ENCODE measurements around the gene ST3GAL4. TPM values are rescaled to one million over a fixed set of nuclear protein-coding genes. Genes with fewer than 3 reads are reported as not detected.
"Not testable (repeated sequence)": the region's sequence is repeated elsewhere in the genome, so short reads cannot be mapped to it uniquely, and the experiment has no call there.

The ST3GAL4 gene
- 20.4 TPM for polyA plus RNA-seq
- long read RNA-seq, donor 1: 0 reads
- long read RNA-seq, donor 2: 0 reads
- long read RNA-seq, donor 3: 0 reads
- long read RNA-seq, donor 4: 0 reads
- long read RNA-seq, donor 5, partial matches to known transcripts: 0 of 2 reads
- long read RNA-seq, donor 5, other reads (novel, unspliced or antisense): 0 of 2 reads
- long read RNA-seq, donor 6, partial matches to known transcripts: 0 of 3 reads
- long read RNA-seq, donor 6, other reads (novel, unspliced or antisense): 0 of 3 reads
- long read RNA-seq, donor 7, partial matches to known transcripts: 0 of 1 reads
- long read RNA-seq, donor 7, other reads (novel, unspliced or antisense): 0 of 1 reads
- long read RNA-seq, donor 8, partial matches to known transcripts: 0 of 3 reads
- long read RNA-seq, donor 8, other reads (novel, unspliced or antisense): 0 of 3 reads
- long read RNA-seq, donor 9, partial matches to known transcripts: 0 of 2 reads
- long read RNA-seq, donor 9, other reads (novel, unspliced or antisense): 0 of 2 reads
- long read RNA-seq, donor 10, partial matches to known transcripts: 0 of 7 reads
- long read RNA-seq, donor 10, other reads (novel, unspliced or antisense): 0 of 7 reads
- long read RNA-seq, donor 11: 0 reads

- H3K9me3 ChIP-seq (ENCODE audit: control insufficient read depth, low read depth, low read length): no peaks in the 10 kb centered on the region
- peak within 1 kb of the TSS; percentile 69 for H3K4me3 ChIP-seq (ENCODE audit: low read length)
- WGBS (ENCODE audit: insufficient coverage, low lambda C conversion rate): no CpG with 5 or more reads among the region's 71 CpGs
- peaks cover 2% of the 10 kb centered on the region for H3K27me3 ChIP-seq (ENCODE audit: control insufficient read depth, insufficient read depth, low read length)
- peaks cover 34% of the 10 kb centered on the region for H3K4me1 ChIP-seq (ENCODE audit: control insufficient read depth, insufficient read depth, low read length)
- peak within 1 kb of the TSS; percentile 57 for H3K27ac ChIP-seq (ENCODE audit: low read length)
- H3K36me3 ChIP-seq (ENCODE audit: control insufficient read depth, insufficient read depth, low read length): no peaks in the 10 kb centered on the region
- DNase-seq: peak in 1 of 2 donors; percentile 65
Measured at GRCh38 chr11:126355324-126355925, at the start of gene ST3GAL4. Gene ST3GAL4, plus strand, starts transcription at chr11:126355686. Its CDS starts 50,470 bp downstream, at chr11:126406156.

- Histone ChIP-seq H3K27me3 (ENCODE audit: control insufficient read depth, insufficient read depth, low read length) (no peaks in the 10 kb centered on the region), H3K4me3 (ENCODE audit: low read length) (no peak overlapping the region), H3K9me3 (ENCODE audit: control insufficient read depth, low read depth, low read length) (no peaks in the 10 kb centered on the region), H3K4me1 (ENCODE audit: control insufficient read depth, insufficient read depth, low read length) (no peaks in the 10 kb centered on the region), H3K27ac (ENCODE audit: low read length) (no peak overlapping the region), H3K36me3 (ENCODE audit: control insufficient read depth, insufficient read depth, low read length) (peaks cover 12% of the 10 kb centered on the region)
- WGBS (ENCODE audit: insufficient coverage, low lambda C conversion rate): 100% methylated on average over 2 of the region's 4 CpGs
- DNase-seq: no peak
Measured at GRCh38 chr11:126305699-126306098, 49.8 kb upstream of the ST3GAL4 start.

- peaks cover 13% of the 10 kb centered on the region for H3K36me3 ChIP-seq (ENCODE audit: control insufficient read depth, insufficient read depth, low read length)
- H3K27ac ChIP-seq (ENCODE audit: low read length): no peak overlapping the region
- no peaks in the 10 kb centered on the region for H3K27me3 ChIP-seq (ENCODE audit: control insufficient read depth, insufficient read depth, low read length)
- no peak for DNase-seq
- 50% methylated on average over 1 of the region's 5 CpGs for whole genome bisulfite sequencing (ENCODE audit: insufficient coverage, low lambda C conversion rate)
- H3K9me3 ChIP-seq (ENCODE audit: control insufficient read depth, low read depth, low read length): no peaks in the 10 kb centered on the region
- H3K4me1 ChIP-seq (ENCODE audit: control insufficient read depth, insufficient read depth, low read length): no peaks in the 10 kb centered on the region
- no peak overlapping the region for H3K4me3 ChIP-seq (ENCODE audit: low read length)
Measured at GRCh38 chr11:126307706-126308105, 47.8 kb upstream of the ST3GAL4 start.

GRCh38 chr11:126308271-126308671 lies 47.2 kb upstream of the ST3GAL4 start:
- H3K36me3 ChIP-seq (ENCODE audit: control insufficient read depth, insufficient read depth, low read length): peaks cover 13% of the 10 kb centered on the region
- WGBS (ENCODE audit: insufficient coverage, low lambda C conversion rate): 100% methylated on average over 1 of the region's 4 CpGs
- H3K27me3 ChIP-seq (ENCODE audit: control insufficient read depth, insufficient read depth, low read length): no peaks in the 10 kb centered on the region
- no peak for DNase-seq
- no peak overlapping the region for H3K27ac ChIP-seq (ENCODE audit: low read length)
- no peaks in the 10 kb centered on the region for H3K9me3 ChIP-seq (ENCODE audit: control insufficient read depth, low read depth, low read length)
- no peak overlapping the region for H3K4me3 ChIP-seq (ENCODE audit: low read length)
- H3K4me1 ChIP-seq (ENCODE audit: control insufficient read depth, insufficient read depth, low read length): no peaks in the 10 kb centered on the region

- H3K36me3 ChIP-seq (ENCODE audit: control insufficient read depth, insufficient read depth, low read length): peaks cover 13% of the 10 kb centered on the region
- H3K9me3 ChIP-seq (ENCODE audit: control insufficient read depth, low read depth, low read length); H3K27me3 ChIP-seq (ENCODE audit: control insufficient read depth, insufficient read depth, low read length); H3K27ac ChIP-seq (ENCODE audit: low read length); DNase-seq; H3K4me1 ChIP-seq (ENCODE audit: control insufficient read depth, insufficient read depth, low read length); H3K4me3 ChIP-seq (ENCODE audit: low read length): not testable (repeated sequence)
- WGBS (ENCODE audit: insufficient coverage, low lambda C conversion rate): no CpG with 5 or more reads among the region's 4 CpGs
Measured at GRCh38 chr11:126308771-126309170, 46.7 kb upstream of the ST3GAL4 start.

GRCh38 chr11:126310200-126310991 lies 45.1 kb upstream of the ST3GAL4 start:
- WGBS (ENCODE audit: insufficient coverage, low lambda C conversion rate): 90% methylated on average over 4 of the region's 12 CpGs
- H3K27me3 ChIP-seq (ENCODE audit: control insufficient read depth, insufficient read depth, low read length): no peaks in the 10 kb centered on the region
- peaks cover 15% of the 10 kb centered on the region for H3K36me3 ChIP-seq (ENCODE audit: control insufficient read depth, insufficient read depth, low read length)
- no peak overlapping the region for H3K27ac ChIP-seq (ENCODE audit: low read length)
- H3K9me3 ChIP-seq (ENCODE audit: control insufficient read depth, low read depth, low read length): no peaks in the 10 kb centered on the region
- H3K4me3 ChIP-seq (ENCODE audit: low read length): no peak overlapping the region
- DNase-seq: peak; percentile 59 to 60
- no peaks in the 10 kb centered on the region for H3K4me1 ChIP-seq (ENCODE audit: control insufficient read depth, insufficient read depth, low read length)

GRCh38 chr11:126310992-126311310 lies 44.5 kb upstream of the ST3GAL4 start:
- DNase-seq: no peak
- no CpG with 5 or more reads among the region's 6 CpGs for WGBS (ENCODE audit: insufficient coverage, low lambda C conversion rate)
- no peaks in the 10 kb centered on the region for H3K9me3 ChIP-seq (ENCODE audit: control insufficient read depth, low read depth, low read length)

GRCh38 chr11:126311401-126312291 lies 43.8 kb upstream of the ST3GAL4 start:
- no peak overlapping the region for H3K4me3 ChIP-seq (ENCODE audit: low read length)
- no peak for DNase-seq
- H3K9me3 ChIP-seq (ENCODE audit: control insufficient read depth, low read depth, low read length): no peaks in the 10 kb centered on the region
- H3K36me3 ChIP-seq (ENCODE audit: control insufficient read depth, insufficient read depth, low read length): peaks cover 15% of the 10 kb centered on the region
- WGBS (ENCODE audit: insufficient coverage, low lambda C conversion rate): 88% methylated on average over 1 of the region's 14 CpGs
- H3K27ac ChIP-seq (ENCODE audit: low read length): no peak overlapping the region
- no peaks in the 10 kb centered on the region for H3K4me1 ChIP-seq (ENCODE audit: control insufficient read depth, insufficient read depth, low read length)
- H3K27me3 ChIP-seq (ENCODE audit: control insufficient read depth, insufficient read depth, low read length): no peaks in the 10 kb centered on the region

More at GRCh38 chr11:126310992-126311310, 44.5 kb upstream of the ST3GAL4 start:
- no peak overlapping the region for H3K4me3 ChIP-seq (ENCODE audit: low read length)
- no peak overlapping the region for H3K27ac ChIP-seq (ENCODE audit: low read length)
- peaks cover 15% of the 10 kb centered on the region for H3K36me3 ChIP-seq (ENCODE audit: control insufficient read depth, insufficient read depth, low read length)
- no peaks in the 10 kb centered on the region for H3K27me3 ChIP-seq (ENCODE audit: control insufficient read depth, insufficient read depth, low read length)
- H3K4me1 ChIP-seq (ENCODE audit: control insufficient read depth, insufficient read depth, low read length): no peaks in the 10 kb centered on the region

GRCh38 chr11:126312961-126313360 lies 42.5 kb upstream of the ST3GAL4 start:
- Histone ChIP-seq H3K27me3 (ENCODE audit: control insufficient read depth, insufficient read depth, low read length) (no peaks in the 10 kb centered on the region), H3K36me3 (ENCODE audit: control insufficient read depth, insufficient read depth, low read length) (peaks cover 15% of the 10 kb centered on the region), H3K4me1 (ENCODE audit: control insufficient read depth, insufficient read depth, low read length) (peaks cover 7% of the 10 kb centered on the region), H3K4me3 (ENCODE audit: low read length) (no peak overlapping the region), H3K9me3 (ENCODE audit: control insufficient read depth, low read depth, low read length) (no peaks in the 10 kb centered on the region), H3K27ac (ENCODE audit: low read length) (no peak overlapping the region)
- whole genome bisulfite sequencing (ENCODE audit: insufficient coverage, low lambda C conversion rate): no CpG with 5 or more reads among the region's 8 CpGs
- peak in 1 of 2 donors; percentile 45 for DNase-seq

Measured in large intestine (tissue), 12 donors.